Measurements from ENCODE around the gene ICAM4. TPM values are rescaled to one million over a fixed set of nuclear protein-coding genes. Genes with fewer than 3 reads are reported as not detected.

ICAM4 gene
- total and polyA plus RNA-seq, 2 of the 13 experiments (the other 11 are each of a cell fraction or from before 2014, with no cell fraction given), result 2.9 to 4.0 TPM

- TF ChIP-seq DMTF1 (CRISPR knock-in tag; IDR thresholded peaks at IDR 0.05) (no peak), ZNF784 (CRISPR knock-in tag; IDR thresholded peaks at IDR 0.05; ENCODE audit: borderline replicate concordance) (no peak), CENPT (CRISPR knock-in tag; IDR thresholded peaks at IDR 0.05; ENCODE audit: low read depth) (peak; percentile 59; the same call in 1 of the 2 replicates), ATF7-NPFF (CRISPR knock-in tag; IDR thresholded peaks at IDR 0.05; ENCODE audit: low read depth) (peak; percentile 1; the same call in 1 of the 2 replicates), PRMT3 (CRISPR knock-in tag; IDR thresholded peaks at IDR 0.05; ENCODE audit: borderline replicate concordance, low read depth) (no peak), THRA (CRISPR knock-in tag; IDR thresholded peaks at IDR 0.05; ENCODE audit: borderline replicate concordance) (peak; percentile 38; the same call in 1 of the 2 replicates), TP53 (CRISPR knock-in tag; conservative IDR thresholded peaks at IDR 0.05) (0 out of 2 replicates have a peak, but pooled peaks have one; percentile 57), RBFOX2 (IDR thresholded peaks at IDR 0.05; ENCODE audit: low read depth, low read length) (peak; percentile 73), ZBTB10 (CRISPR knock-in tag; IDR thresholded peaks at IDR 0.05; ENCODE audit: borderline replicate concordance) (0 out of 2 replicates have a peak, but pooled peaks have one; percentile 19)
- TF ChIP-seq, protein P1, sequence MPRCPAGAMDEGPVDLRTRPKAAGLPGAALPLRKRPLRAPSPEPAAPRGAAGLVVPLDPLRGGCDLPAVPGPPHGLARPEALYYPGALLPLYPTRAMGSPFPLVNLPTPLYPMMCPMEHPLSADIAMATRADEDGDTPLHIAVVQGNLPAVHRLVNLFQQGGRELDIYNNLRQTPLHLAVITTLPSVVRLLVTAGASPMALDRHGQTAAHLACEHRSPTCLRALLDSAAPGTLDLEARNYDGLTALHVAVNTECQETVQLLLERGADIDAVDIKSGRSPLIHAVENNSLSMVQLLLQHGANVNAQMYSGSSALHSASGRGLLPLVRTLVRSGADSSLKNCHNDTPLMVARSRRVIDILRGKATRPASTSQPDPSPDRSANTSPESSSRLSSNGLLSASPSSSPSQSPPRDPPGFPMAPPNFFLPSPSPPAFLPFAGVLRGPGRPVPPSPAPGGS (CRISPR knock-in tag; IDR thresholded peaks at IDR 0.05), result 0 out of 2 replicates have a peak, but pooled peaks have one; percentile 14
- TF ChIP-seq, protein P2, sequence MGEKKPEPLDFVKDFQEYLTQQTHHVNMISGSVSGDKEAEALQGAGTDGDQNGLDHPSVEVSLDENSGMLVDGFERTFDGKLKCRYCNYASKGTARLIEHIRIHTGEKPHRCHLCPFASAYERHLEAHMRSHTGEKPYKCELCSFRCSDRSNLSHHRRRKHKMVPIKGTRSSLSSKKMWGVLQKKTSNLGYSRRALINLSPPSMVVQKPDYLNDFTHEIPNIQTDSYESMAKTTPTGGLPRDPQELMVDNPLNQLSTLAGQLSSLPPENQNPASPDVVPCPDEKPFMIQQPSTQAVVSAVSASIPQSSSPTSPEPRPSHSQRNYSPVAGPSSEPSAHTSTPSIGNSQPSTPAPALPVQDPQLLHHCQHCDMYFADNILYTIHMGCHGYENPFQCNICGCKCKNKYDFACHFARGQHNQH (CRISPR knock-in tag; IDR thresholded peaks at IDR 0.05), result peak; percentile 24; the same call in 1 of the 2 replicates
- TF ChIP-seq, protein P3, sequence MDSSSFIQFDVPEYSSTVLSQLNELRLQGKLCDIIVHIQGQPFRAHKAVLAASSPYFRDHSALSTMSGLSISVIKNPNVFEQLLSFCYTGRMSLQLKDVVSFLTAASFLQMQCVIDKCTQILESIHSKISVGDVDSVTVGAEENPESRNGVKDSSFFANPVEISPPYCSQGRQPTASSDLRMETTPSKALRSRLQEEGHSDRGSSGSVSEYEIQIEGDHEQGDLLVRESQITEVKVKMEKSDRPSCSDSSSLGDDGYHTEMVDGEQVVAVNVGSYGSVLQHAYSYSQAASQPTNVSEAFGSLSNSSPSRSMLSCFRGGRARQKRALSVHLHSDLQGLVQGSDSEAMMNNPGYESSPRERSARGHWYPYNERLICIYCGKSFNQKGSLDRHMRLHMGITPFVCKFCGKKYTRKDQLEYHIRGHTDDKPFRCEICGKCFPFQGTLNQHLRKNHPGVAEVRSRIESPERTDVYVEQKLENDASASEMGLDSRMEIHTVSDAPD (CRISPR knock-in tag; IDR thresholded peaks at IDR 0.05), result no peak
Measured at GRCh38 chr19:10286803-10287737, at the start of gene ICAM4 (continued).
